Muscle layer of colon (tissue), 2 donors: Measurements from ENCODE around the gene PLEKHA7.

Source experiments
- H3K27ac ChIP-seq: one replicate; pipeline ENCODE4 v1.7.0; 2013; ENCODE audit warnings: low read depth, mild to moderate bottlenecking, low read length, moderate library complexity
- H3K27me3 ChIP-seq, 2 donors: one replicate each; pipeline ENCODE4 v1.7.0; 2013; ENCODE audit warnings: low read length in 2 of 2, mild to moderate bottlenecking in 2 of 2; ENCODE audit not compliant: insufficient read depth in 2 of 2, control insufficient read depth in 1 of 2
- H3K36me3 ChIP-seq: one replicate; pipeline ENCODE4 v1.7.0; 2013; ENCODE audit warnings: mild to moderate bottlenecking, low read length; ENCODE audit not compliant: insufficient read depth
- H3K4me1 ChIP-seq: one replicate; pipeline ENCODE4 v1.7.0; 2013; ENCODE audit warnings: mild to moderate bottlenecking, low read length; ENCODE audit not compliant: insufficient read depth
- H3K4me3 ChIP-seq, 2 donors: one replicate each; pipeline ENCODE4 v1.7.0; 2013; ENCODE audit warnings: low read length in 2 of 2, low read depth in 1 of 2, mild to moderate bottlenecking in 1 of 2, moderate library complexity in 1 of 2
- H3K9ac ChIP-seq: one replicate; pipeline ENCODE4 v1.7.0; 2013; ENCODE audit warnings: low read length
- H3K9me3 ChIP-seq: one replicate; pipeline ENCODE4 v1.7.0; 2013; ENCODE audit warnings: mild to moderate bottlenecking, low read length
- donor health status: abdominal sarcoma.
- donor health status: Adenocarcinoma of cecum.

PLEKHA7 gene

GRCh38 chr11:16778876-16779275 is 235.3 kb downstream of the PLEKHA7 start:
- no peaks in the 10 kb centered on the region for H3K9me3 ChIP-seq
- no peaks in the 10 kb centered on the region for H3K4me1 ChIP-seq
- no peaks in the 10 kb centered on the region for H3K27me3 ChIP-seq
- no peaks in the 10 kb centered on the region for H3K36me3 ChIP-seq
- no peak overlapping the region for H3K4me3 ChIP-seq
- H3K27ac ChIP-seq = no peak overlapping the region
- H3K9ac ChIP-seq = no peak overlapping the region

- no peak overlapping the region for H3K4me3 ChIP-seq
- H3K36me3 ChIP-seq = no peaks in the 10 kb centered on the region
- no peak overlapping the region for H3K9ac ChIP-seq
- no peaks in the 10 kb centered on the region for H3K27me3 ChIP-seq
- H3K4me1 ChIP-seq = no peaks in the 10 kb centered on the region
- H3K27ac ChIP-seq = no peak overlapping the region
- H3K9me3 ChIP-seq = no peaks in the 10 kb centered on the region
Measured at GRCh38 chr11:16778286-16778685, 235.9 kb downstream of the PLEKHA7 start.

GRCh38 chr11:16777613-16777975 is 236.6 kb downstream of the PLEKHA7 start:
- no peak overlapping the region for H3K9ac ChIP-seq
- H3K27me3 ChIP-seq = no peaks in the 10 kb centered on the region
- H3K9me3 ChIP-seq = no peaks in the 10 kb centered on the region
- H3K36me3 ChIP-seq = no peaks in the 10 kb centered on the region
- H3K27ac ChIP-seq = no peak overlapping the region
- no peak overlapping the region for H3K4me3 ChIP-seq
- H3K4me1 ChIP-seq = no peaks in the 10 kb centered on the region

- Histone ChIP-seq H3K4me1 (no peaks in the 10 kb centered on the region), H3K4me3 (no peak overlapping the region), H3K9ac (no peak overlapping the region), H3K27ac (no peak overlapping the region), H3K36me3 (no peaks in the 10 kb centered on the region), H3K27me3 (no peaks in the 10 kb centered on the region), H3K9me3 (no peaks in the 10 kb centered on the region)
Measured at GRCh38 chr11:16776711-16777612, 237.3 kb downstream of the PLEKHA7 start.

GRCh38 chr11:16775614-16776283 is 238.5 kb downstream of the PLEKHA7 start:
- H3K4me3 ChIP-seq = no peak overlapping the region
- no peaks in the 10 kb centered on the region for H3K9me3 ChIP-seq
- H3K27me3 ChIP-seq = no peaks in the 10 kb centered on the region
- H3K4me1 ChIP-seq = no peaks in the 10 kb centered on the region
- no peaks in the 10 kb centered on the region for H3K36me3 ChIP-seq
- H3K9ac ChIP-seq = no peak overlapping the region
- H3K27ac ChIP-seq = no peak overlapping the region

- Histone ChIP-seq H3K9ac (no peak overlapping the region), H3K4me3 (no peak overlapping the region), H3K36me3 (no peaks in the 10 kb centered on the region), H3K4me1 (no peaks in the 10 kb centered on the region), H3K27ac (no peak overlapping the region), H3K9me3 (no peaks in the 10 kb centered on the region), H3K27me3 (no peaks in the 10 kb centered on the region)
Measured at GRCh38 chr11:16774936-16775613, 239.1 kb downstream of the PLEKHA7 start.

- no peak overlapping the region for H3K4me3 ChIP-seq
- no peak overlapping the region for H3K9ac ChIP-seq
- H3K4me1 ChIP-seq = no peaks in the 10 kb centered on the region
- H3K36me3 ChIP-seq = no peaks in the 10 kb centered on the region
- no peaks in the 10 kb centered on the region for H3K9me3 ChIP-seq
- H3K27ac ChIP-seq = no peak overlapping the region
- no peaks in the 10 kb centered on the region for H3K27me3 ChIP-seq
Measured at GRCh38 chr11:16773981-16774935, 240.0 kb downstream of the PLEKHA7 start.

GRCh38 chr11:16772141-16772512 is 242.1 kb downstream of the PLEKHA7 start:
- H3K36me3 ChIP-seq = no peaks in the 10 kb centered on the region

GRCh38 chr11:16771350-16772140 is 242.7 kb downstream of the PLEKHA7 start:
- Histone ChIP-seq H3K36me3 (no peaks in the 10 kb centered on the region), H3K4me3 (no peak overlapping the region), H3K27me3 (no peaks in the 10 kb centered on the region), H3K4me1 (no peaks in the 10 kb centered on the region), H3K9me3 (no peaks in the 10 kb centered on the region), H3K27ac (no peak overlapping the region), H3K9ac (no peak overlapping the region)

More at GRCh38 chr11:16772141-16772512, 242.1 kb downstream of the PLEKHA7 start:
- no peaks in the 10 kb centered on the region for H3K27me3 ChIP-seq
- no peak overlapping the region for H3K4me3 ChIP-seq
- H3K4me1 ChIP-seq = no peaks in the 10 kb centered on the region
- H3K9ac ChIP-seq = no peak overlapping the region
- H3K9me3 ChIP-seq = no peaks in the 10 kb centered on the region
- H3K27ac ChIP-seq = no peak overlapping the region

GRCh38 chr11:16770016-16770415 is 244.2 kb downstream of the PLEKHA7 start:
- no peak overlapping the region for H3K4me3 ChIP-seq
- H3K27me3 ChIP-seq = no peaks in the 10 kb centered on the region
- no peaks in the 10 kb centered on the region for H3K4me1 ChIP-seq
- H3K9ac ChIP-seq = no peak overlapping the region
- no peaks in the 10 kb centered on the region for H3K36me3 ChIP-seq
- no peak overlapping the region for H3K27ac ChIP-seq
- H3K9me3 ChIP-seq = no peaks in the 10 kb centered on the region
